GM12891 (cell line): ENCODE data around the gene COPE.
A peak's percentile ranks its signal among the peaks of the same experiment; 100 is the strongest.

ENCODE experiments used
- POLR2A ChIP-seq: IDR thresholded peaks from 2 replicates; pipeline ENCODE4 v1.6.1; 2011; ENCODE audit warnings: low read depth, low read length, control low read depth
- POLR2AphosphoS5 ChIP-seq: IDR thresholded peaks from 2 replicates; pipeline ENCODE4 v1.6.1; 2011; ENCODE audit warnings: low read depth, low read length, control low read depth
- TAF1 ChIP-seq: IDR thresholded peaks from 2 replicates; pipeline ENCODE4 v1.6.1; 2011; ENCODE audit warnings: low read depth, low read length, control low read depth

- no peak; the same call in 1 of the 2 replicates for TF ChIP-seq POLR2A
- peak; percentile 21; the same call in 1 of the 2 replicates for TF ChIP-seq POLR2AphosphoS5
- no peak for TF ChIP-seq TAF1
Observed at GRCh38 chr19:18858906-18859646, 60.1 kb downstream of the COPE start.
